Esophagus (tissue), 2 donors: ENCODE results near the gene ZSCAN4. TPM values are rescaled to one million over a fixed set of nuclear protein-coding genes. Genes with fewer than 3 reads are reported as not detected.

Experiments used
- H3K27ac ChIP-seq, 2 donors: one replicate each; pipeline ENCODE4 v1.5.1; 2013; ENCODE audit warnings: low read depth in 2 of 2, mild to moderate bottlenecking in 2 of 2, inconsistent platforms in 1 of 2, low read length in 1 of 2, moderate library complexity in 1 of 2
- H3K27me3 ChIP-seq, 2 donors: one replicate each; pipeline ENCODE4 v1.6.1; 2013; ENCODE audit warnings: low read length in 2 of 2, control low read depth in 1 of 2, mild to moderate bottlenecking in 1 of 2; ENCODE audit not compliant: insufficient read depth in 2 of 2, control insufficient read depth in 1 of 2
- H3K36me3 ChIP-seq, 2 donors: one replicate each; pipeline ENCODE4 v1.6.1; 2013; ENCODE audit warnings: low read length in 1 of 2; ENCODE audit not compliant: control insufficient read depth in 2 of 2, insufficient read depth in 2 of 2
- H3K4me1 ChIP-seq, 2 donors: one replicate each; pipeline ENCODE4 v1.6.1; 2013; ENCODE audit warnings: low read length in 1 of 2; ENCODE audit not compliant: control insufficient read depth in 2 of 2, insufficient read depth in 2 of 2
- H3K4me3 ChIP-seq, 2 donors: one replicate each; pipeline ENCODE4 v1.5.1; 2013; ENCODE audit warnings: low read length in 2 of 2, mild to moderate bottlenecking in 2 of 2, low read depth in 1 of 2, moderate library complexity in 1 of 2
- H3K9me3 ChIP-seq, 2 donors: one replicate each; pipeline ENCODE4 v1.6.1; 2013; ENCODE audit warnings: mild to moderate bottlenecking in 2 of 2, low read depth in 1 of 2, low read length in 1 of 2, moderate library complexity in 1 of 2; ENCODE audit not compliant: control insufficient read depth in 2 of 2, insufficient read depth in 1 of 2
- WGBS, 2 donors: extraction: QIAGEN DNeasy Blood & Tissue Kit; methylation state at CpG; one replicate each; pipeline ENCODE4 v1.1.7; 2013; 5-methylcytosine and 5-hydroxymethylcytosine counted together
- polyA plus RNA-seq, 2 donors: library from polyadenylated mRNA; stranded (reverse); fragments of 200-250 nt; gene quantifications; one replicate each; pipeline ENCODE4 v1.2.3, GENCODE V29; 2013
- donor health status: healthy with polysubstance abuse.
- donor health status: Bipolar disorder and iron deficiency.

The ZSCAN4 gene
- under 1 TPM; 0.01 to 0.08 TPM for polyA plus RNA-seq

DNA sequence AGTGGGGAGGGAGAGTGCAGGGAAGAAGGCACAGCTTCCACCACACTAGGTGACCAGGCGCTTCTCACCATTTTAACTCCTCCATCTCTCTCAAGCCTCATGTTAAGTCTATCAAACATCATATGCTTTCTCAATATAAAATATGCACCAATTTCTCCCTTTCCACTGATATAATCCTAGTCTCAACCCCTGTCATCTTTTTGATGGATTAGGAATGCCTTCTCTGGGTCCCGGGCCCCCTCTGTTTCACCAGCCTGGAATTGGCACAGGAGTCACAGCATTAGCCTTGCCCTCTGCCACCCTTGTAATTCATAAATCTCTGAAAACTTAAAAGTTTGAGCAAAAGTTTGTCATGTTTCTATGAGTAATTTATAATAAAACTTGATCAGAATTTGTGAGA, at the start of gene ZSCAN4:
Gene ZSCAN4, plus strand, starts transcription at position 301 of the 400 bp plus-strand sequence. CDS start 7,211 bp downstream, outside the sequence.
- no peaks in the 10 kb centered on the region for H3K27me3 ChIP-seq
- H3K9me3 ChIP-seq: no peaks in the 10 kb centered on the region
- H3K4me1 ChIP-seq: peaks cover 0 to 4% of the 10 kb centered on the region in 2 donors
- 86 to 91% methylated on average over 2 of the region's 2 CpGs for whole genome bisulfite sequencing, 2 donors
- no peak within 1 kb of the TSS for H3K4me3 ChIP-seq
- H3K36me3 ChIP-seq: no peaks in the 10 kb centered on the region
- H3K27ac ChIP-seq: no peak within 1 kb of the TSS

DNA sequence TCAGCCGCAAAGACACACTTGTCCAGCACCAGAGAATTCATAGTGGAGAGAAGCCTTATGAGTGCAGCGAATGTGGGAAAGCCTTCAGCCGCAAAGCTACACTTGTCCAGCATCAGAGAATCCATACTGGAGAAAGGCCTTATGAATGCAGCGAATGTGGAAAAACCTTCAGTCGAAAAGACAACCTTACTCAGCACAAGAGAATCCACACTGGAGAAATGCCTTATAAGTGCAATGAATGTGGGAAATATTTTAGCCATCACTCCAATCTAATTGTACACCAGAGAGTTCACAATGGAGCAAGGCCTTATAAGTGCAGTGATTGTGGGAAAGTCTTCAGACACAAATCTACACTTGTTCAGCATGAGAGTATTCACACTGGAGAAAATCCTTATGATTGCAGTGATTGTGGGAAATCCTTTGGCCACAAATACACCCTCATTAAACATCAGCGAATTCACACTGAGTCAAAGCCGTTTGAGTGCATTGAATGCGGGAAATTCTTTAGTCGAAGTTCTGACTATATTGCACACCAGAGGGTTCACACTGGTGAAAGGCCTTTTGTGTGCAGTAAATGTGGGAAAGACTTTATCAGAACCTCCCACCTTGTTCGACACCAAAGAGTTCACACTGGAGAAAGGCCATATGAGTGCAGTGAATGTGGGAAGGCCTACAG, 47.9 kb upstream of the ZSCAN4 start:
- Histone ChIP-seq H3K27me3 (no peaks in the 10 kb centered on the region), H3K4me1 (peaks cover 0 to 2% of the 10 kb centered on the region in 2 donors), H3K9me3 (peaks cover 54 to 67% of the 10 kb centered on the region in 2 donors), H3K36me3 (peaks cover 49 to 53% of the 10 kb centered on the region in 2 donors), H3K4me3 (no peak overlapping the region), H3K27ac (no peak overlapping the region)
- 98 to 100% methylated on average over 10 of the region's 10 CpGs for WGBS, 2 donors

DNA sequence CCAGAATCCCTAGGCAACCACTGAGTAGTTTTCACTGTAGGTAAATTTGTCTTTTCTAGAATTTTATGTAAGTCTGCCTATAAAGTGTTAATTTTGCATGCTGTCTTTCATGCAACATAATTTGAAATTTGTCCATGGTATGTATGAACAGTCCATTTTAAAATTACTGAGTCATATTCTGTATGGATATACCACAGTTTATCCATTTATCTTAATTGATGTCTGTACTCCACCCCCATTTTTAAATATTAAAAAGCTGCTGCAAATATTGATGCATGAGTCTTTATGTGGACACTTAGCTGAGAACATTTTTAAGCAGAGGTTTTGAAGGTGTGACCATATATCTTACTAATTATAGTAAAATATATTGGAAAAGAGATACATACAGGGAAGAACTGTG, 45.6 kb upstream of the ZSCAN4 start:
- no peaks in the 10 kb centered on the region for H3K27me3 ChIP-seq
- H3K4me3 ChIP-seq: no peak overlapping the region
- no peaks in the 10 kb centered on the region for H3K4me1 ChIP-seq
- H3K27ac ChIP-seq: no peak overlapping the region
- peaks cover 36 to 38% of the 10 kb centered on the region in 2 donors for H3K36me3 ChIP-seq
- peaks cover 40 to 48% of the 10 kb centered on the region in 2 donors for H3K9me3 ChIP-seq

DNA sequence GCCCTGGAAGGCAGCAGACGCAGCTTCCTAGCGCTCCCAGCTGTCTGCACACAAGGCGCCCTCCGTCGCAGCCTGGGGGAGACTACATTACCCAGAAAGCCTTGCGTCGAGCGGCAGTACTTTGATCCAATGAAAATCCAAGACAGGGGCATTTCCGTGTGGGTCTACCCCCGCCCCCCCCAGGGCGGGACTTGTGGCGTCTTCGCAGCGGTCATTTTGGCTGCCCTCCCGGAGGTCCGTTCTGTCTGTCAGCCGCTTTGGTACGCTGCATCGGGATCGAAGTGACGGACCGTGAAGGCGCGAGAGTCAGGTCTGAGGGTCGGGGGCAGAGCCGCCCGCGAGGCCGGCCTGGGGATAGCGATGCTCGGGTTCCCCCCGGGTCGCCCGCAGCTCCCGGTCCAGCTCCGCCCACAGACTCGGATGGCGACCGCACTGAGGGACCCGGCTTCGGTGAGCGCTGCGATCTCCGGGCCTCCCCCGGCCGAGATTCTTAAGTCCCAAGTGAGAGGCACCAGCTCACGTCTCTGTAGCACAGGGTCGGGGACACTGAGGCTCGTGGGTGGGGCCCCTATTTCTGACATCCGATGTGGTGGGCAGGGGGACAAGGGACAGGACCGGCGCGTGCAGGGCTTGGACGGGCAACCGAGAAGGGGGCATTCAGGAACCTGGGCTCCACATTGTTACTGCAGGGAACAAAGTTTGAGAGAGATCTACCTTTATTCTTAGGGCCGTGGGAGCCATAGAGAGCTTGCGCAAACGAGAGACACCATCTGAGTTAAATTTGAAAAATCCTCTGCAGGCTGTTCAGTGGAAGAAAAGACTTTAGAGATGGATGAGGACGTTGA, 35.5 kb upstream of the ZSCAN4 start, which contains the start of gene ZNF211:
Gene ZNF211, plus strand, starts transcription at position 182 of the 845 bp plus-strand sequence. Its CDS starts 179 bp downstream, at position 361.
- peak within 1 kb of the TSS; percentile 36 to 74 for H3K27ac ChIP-seq

GRCh38 chr19:57633832-57634131, 35.0 kb upstream of the ZSCAN4 start:
- H3K27me3 ChIP-seq: no peaks in the 10 kb centered on the region
- H3K9me3 ChIP-seq: peaks cover 0 to 4% of the 10 kb centered on the region in 2 donors
- H3K36me3 ChIP-seq: peaks cover 3 to 5% of the 10 kb centered on the region in 2 donors
- H3K4me3 ChIP-seq: peak overlapping the region; percentile 63 to 92
- peaks cover 4% of the 10 kb centered on the region in 2 donors for H3K4me1 ChIP-seq
- H3K27ac ChIP-seq: peak overlapping the region in 1 of 2 donors; percentile 13
- 51 to 52% methylated on average over 6 of the region's 6 CpGs for WGBS, 2 donors

More for the DNA sequence above, 35.5 kb upstream of the ZSCAN4 start, which contains the start of gene ZNF211:
- H3K27me3 ChIP-seq: no peaks in the 10 kb centered on the region
- peaks cover 4% of the 10 kb centered on the region in 2 donors for H3K4me1 ChIP-seq
- peaks cover 3 to 5% of the 10 kb centered on the region in 2 donors for H3K36me3 ChIP-seq
- H3K4me3 ChIP-seq: peak within 1 kb of the TSS; percentile 63 to 92
- H3K9me3 ChIP-seq: peaks cover 0 to 4% of the 10 kb centered on the region in 2 donors
- WGBS, 2 donors: 1 to 2% methylated on average over 49 to 59 of the region's 59 CpGs

GRCh38 chr19:57637379-57637778, 31.4 kb upstream of the ZSCAN4 start:
- no peaks in the 10 kb centered on the region for H3K27me3 ChIP-seq
- H3K36me3 ChIP-seq: peaks cover 23 to 25% of the 10 kb centered on the region in 2 donors
- H3K9me3 ChIP-seq: peaks cover 5 to 28% of the 10 kb centered on the region in 2 donors
- peaks cover 4% of the 10 kb centered on the region in 2 donors for H3K4me1 ChIP-seq
- H3K27ac ChIP-seq: no peak overlapping the region
- H3K4me3 ChIP-seq: no peak overlapping the region
- 96% methylated on average over 4 of the region's 4 CpGs for WGBS, 2 donors

DNA sequence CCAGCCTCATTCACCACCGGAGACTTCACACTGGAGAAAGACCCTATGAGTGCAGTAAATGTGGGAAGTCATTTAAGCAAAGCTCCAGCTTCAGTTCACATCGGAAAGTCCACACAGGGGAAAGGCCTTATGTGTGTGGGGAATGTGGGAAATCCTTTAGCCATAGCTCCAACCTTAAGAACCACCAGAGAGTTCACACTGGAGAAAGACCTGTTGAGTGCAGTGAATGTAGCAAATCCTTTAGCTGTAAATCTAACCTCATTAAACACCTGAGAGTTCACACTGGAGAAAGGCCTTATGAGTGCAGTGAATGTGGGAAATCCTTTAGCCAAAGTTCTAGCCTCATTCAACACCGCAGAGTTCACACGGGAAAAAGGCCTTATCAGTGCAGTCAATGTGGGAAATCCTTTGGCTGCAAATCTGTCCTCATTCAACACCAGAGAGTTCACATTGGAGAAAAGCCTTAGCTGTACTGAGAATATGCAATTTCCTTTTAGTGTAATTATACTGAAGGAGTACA, 27.0 kb upstream of the ZSCAN4 start:
- Histone ChIP-seq H3K27me3 (no peaks in the 10 kb centered on the region), H3K36me3 (peaks cover 20% of the 10 kb centered on the region in 2 donors), H3K4me1 (no peaks in the 10 kb centered on the region), H3K4me3 (no peak overlapping the region), H3K27ac (no peak overlapping the region), H3K9me3 (peaks cover 5 to 29% of the 10 kb centered on the region in 2 donors)
- 97% methylated on average over 4 of the region's 4 CpGs for WGBS, 2 donors

GRCh38 chr19:57642396-57643046, 26.2 kb upstream of the ZSCAN4 start:
- 71 to 72% methylated on average over 4 of the region's 4 CpGs for WGBS, 2 donors
- no peaks in the 10 kb centered on the region for H3K4me1 ChIP-seq
- H3K27ac ChIP-seq: no peak overlapping the region
- H3K9me3 ChIP-seq: peaks cover 5 to 29% of the 10 kb centered on the region in 2 donors
- no peaks in the 10 kb centered on the region for H3K27me3 ChIP-seq
- no peak overlapping the region for H3K4me3 ChIP-seq
- H3K36me3 ChIP-seq: peaks cover 20% of the 10 kb centered on the region in 2 donors

DNA sequence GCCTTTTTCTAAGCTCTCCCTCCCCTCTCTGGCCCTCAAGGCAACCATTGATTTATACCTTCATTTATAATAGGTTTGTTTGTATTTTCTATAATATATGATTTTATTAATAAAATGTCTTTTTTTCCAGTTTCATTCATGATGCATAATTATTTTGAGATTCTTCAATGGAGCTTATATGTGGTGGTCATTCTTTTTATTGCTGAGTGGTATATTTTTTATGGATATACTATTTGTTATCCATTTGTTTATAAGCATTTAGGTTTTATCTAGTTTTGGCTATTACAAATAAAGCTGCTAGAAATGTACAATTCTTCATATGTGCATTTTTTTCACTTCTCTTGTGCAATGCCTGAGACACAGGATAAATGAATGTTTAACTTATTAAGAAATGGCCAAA, 25.0 kb upstream of the ZSCAN4 start:
- Histone ChIP-seq H3K4me1 (no peaks in the 10 kb centered on the region), H3K9me3 (peaks cover 5 to 30% of the 10 kb centered on the region in 2 donors), H3K27me3 (no peaks in the 10 kb centered on the region), H3K36me3 (peaks cover 20% of the 10 kb centered on the region in 2 donors), H3K27ac (no peak overlapping the region), H3K4me3 (no peak overlapping the region)
